CD4-positive, alpha-beta T cell treated with Interleukin-1 beta for 1 hour (primary cell): ENCODE data around the gene DCLRE1B.

Source experiments
- DNase-seq, 2 donors: peaks; one replicate each; pipeline ENCODE4 v3.0.0-alpha.2; 2020 to 2022

The DCLRE1B gene

DNA sequence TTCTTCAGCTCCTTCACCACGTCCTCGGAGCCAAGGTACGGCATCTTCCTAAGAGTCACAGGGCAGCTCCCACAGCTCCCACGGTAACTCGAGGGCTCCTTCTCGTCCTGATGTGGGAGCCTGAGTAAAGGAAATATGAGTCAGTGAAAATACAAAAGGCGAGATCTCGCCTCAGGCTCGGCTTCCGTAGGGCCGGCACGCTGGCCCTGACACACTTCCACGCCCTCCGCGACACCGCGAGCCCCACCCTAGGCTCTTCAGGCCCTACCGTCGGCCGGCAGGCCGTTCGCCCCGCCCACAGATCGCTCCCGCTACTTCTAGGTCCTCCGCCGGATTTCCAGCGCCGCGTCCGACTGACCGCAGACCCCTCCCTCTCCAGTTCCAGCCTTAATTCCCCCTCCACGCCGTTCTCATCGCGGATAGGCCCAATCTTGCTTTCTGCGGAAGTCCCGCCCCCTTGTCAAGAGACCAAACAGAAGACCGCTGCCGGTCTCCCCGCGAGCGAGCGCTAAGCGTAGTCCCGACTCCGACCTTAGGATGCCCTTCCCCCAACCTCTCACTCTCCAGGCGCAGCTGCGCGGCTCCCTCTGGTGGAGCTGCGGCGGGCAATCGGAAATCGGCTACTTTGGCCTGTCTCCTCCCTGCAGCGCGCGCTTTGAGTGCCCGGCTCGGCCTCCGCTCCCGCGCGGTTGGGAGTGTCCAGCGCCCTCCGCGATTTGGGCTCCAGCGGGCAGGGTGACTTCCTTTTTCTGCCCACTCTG, at the start of gene DCLRE1B, which contains the start of gene AP4B1:
TSS of gene DCLRE1B (plus strand) at position 653 of the 761 bp plus-strand sequence. CDS start 261 bp downstream, outside the sequence.
TSS of gene AP4B1 (minus strand) at position 126 of the 761 bp plus-strand sequence. CDS start at position 44, 82 bp downstream.
- peak; percentile 99 for DNase-seq

DNA sequence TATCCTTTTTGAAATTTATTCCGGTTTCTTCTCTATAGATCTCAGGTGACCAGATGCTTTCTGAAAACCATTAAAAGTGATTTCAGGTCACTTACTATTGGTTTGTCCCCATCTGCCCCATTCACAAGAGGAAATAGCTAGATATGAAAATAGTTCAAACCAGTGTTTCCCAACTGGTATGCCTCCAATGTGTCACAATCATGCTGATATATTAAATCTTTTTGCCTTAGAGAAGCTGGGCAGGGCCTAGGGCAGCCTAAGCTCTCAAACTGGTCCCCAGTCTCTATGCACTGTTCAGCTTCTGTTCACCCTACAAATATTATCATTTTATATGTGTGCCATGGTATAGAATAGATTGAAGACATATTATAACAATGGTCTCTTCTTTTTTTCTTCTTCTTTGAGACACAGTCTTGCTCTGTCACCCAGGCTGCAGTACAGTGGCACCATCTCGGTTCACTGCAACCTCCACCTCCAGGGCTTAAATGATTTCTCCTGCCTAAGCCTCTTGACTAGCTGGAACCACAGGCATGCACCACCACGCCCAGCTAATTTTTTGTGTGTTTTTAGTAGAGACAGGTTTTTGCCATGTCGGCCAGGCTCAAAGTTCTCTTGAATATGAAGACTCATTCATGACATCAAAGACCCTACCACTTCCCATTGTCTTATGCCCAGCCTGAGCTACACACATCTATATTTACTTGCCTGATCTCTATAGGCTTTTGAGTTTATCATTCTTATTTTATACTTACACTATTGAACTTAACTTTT, 49.3 kb upstream of the DCLRE1B start:
- no peak for DNase-seq

DNA sequence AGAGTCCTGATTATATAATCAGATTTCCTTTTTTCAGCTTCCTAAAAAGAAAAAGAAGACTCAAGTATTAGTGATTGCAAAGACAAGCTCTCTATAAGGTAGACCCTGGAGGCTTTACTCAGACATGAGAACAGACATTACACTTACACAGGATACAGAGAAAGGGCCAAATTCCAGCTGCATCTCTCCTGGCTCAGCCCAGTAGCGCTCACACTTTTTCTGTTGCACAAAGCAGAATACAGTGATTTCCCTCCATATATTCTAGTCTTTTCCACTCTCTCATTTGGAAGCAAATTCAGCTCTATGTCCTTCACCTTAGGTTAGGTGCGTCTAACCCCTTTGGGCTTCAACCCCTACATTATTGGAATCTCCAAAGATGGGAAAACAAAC, 48.7 kb upstream of the DCLRE1B start:
- DNase-seq, result no peak

DNA sequence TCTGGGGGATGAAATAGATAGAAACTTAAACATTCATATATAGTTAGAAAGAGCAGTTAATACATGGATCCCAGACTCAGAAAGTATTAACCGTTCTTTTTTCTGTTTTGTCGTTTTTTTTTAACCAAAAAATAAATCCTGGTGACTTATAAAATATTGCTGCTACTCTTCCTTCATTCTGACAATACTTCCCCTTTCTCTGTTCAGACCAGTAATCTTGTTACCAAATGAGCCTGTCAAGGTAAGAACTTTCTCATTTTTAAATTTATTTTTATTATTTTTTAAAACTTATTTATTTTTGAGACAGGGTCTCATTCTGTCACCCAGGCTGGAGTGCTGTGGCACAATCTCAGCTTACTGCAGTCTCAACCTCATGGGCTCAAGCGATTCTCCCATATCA, 47.4 kb upstream of the DCLRE1B start:
- DNase-seq, result no peak

DNA sequence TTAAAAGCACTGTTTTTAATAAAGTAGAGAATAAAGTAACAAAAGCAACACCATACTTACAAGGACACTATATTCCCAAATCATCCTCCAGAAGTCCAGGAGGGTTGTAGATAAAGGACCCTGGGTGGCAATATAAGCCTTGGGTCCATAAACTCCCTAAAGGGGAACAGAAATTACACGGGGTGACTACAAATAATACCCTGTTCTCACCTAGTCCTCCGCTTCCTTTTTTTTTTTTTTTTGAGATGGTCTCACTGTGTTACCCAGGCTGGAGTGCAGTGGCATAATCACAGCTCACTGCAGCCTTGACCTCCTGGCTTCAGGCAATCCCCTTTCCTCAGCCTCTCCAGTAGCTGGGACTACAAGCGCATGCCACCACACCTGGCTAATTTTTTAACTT, 46.7 kb upstream of the DCLRE1B start:
- no peak for DNase-seq

DNA sequence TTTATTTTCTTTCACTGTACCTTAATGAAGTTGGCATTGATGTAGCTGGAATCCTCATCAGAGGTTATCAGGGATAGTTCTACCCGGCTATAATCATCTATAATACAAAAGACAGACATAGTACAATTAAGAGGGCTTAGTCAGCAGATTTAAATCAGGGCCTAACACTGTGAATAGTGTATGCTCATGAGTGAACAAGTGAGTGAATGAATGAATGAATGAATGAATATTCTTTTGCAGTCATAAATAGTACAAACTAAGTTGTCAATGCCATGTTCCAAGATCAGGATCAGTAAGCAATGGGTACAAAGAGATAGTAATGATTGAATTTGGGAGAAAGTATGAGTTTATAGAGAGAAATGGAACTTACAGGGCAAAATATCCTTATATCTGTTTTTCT, 46.1 kb upstream of the DCLRE1B start:
- DNase-seq, result no peak

DNA sequence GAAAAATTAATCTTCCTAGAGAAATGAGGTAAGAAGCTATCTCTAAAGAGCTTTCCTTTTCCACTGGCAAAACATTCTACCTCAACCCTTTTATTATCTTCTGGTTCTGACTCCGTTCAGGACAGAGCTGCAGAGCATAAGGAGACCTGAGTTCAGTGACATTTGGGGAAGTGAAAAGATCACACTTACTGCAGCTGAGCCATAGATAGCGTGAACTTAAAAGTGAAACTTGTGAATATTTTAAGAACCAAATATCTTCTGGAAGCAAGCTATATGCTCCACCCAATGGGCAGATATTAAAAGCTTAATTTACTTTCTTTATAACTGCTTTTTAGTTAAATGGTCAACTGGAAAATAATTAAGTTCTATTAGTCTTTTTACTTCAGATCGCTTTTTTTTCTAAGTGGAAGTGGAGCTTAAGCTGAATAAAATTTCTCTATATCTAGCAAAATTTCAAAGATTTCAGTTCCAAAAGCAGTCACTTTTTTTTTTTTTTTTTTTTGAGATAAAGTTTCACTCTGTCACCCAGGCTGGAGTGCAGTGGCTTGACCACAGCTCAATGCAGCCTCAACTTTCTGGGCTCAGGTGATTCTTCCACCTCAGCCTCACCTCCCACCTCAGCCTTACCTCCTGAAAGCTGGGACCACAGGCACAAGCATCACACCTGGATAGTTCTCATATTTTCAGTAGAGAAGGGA, 45.5 kb upstream of the DCLRE1B start:
- peak in 1 of 2 donors; percentile 23 for DNase-seq

DNA sequence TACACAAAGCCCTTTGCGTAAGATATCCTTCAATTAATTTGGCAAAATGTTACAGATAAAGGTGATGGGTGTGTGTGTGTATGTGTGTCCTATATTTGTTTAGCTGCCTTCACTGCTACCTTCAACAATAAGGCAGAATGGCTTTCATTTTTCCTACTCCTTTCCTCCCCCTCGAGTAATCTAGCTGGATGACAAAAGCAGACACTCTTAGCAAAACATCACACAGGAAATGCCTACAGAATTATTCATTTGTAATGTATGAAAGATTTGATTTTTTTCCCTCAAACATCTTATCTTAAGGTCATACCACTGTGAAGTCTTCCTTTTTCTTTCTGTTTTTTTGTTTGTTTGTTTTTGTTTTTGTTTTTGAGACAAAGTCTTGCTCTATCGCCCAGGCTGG, 44.2 kb upstream of the DCLRE1B start:
- no peak for DNase-seq

DNA sequence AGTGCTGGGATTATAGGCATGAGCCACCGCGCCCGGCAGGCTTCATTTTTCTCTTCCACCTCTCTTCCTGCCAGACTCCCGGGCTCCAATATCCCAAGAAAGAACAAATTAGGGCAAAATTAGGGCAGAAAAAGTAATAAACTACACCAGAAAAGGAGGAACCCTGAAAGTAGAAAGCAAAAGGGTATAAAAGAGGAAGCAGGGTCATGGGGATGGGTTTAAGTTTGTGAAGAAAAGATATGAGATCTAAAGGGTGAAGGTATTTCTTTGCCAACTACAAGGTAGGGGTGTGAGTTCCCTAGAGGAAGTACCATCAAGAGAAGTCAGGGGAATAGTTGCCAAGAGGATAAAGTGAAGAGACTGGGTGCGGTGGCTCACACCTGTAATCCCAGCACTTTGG, 43.5 kb upstream of the DCLRE1B start:
- no peak for DNase-seq

DNA sequence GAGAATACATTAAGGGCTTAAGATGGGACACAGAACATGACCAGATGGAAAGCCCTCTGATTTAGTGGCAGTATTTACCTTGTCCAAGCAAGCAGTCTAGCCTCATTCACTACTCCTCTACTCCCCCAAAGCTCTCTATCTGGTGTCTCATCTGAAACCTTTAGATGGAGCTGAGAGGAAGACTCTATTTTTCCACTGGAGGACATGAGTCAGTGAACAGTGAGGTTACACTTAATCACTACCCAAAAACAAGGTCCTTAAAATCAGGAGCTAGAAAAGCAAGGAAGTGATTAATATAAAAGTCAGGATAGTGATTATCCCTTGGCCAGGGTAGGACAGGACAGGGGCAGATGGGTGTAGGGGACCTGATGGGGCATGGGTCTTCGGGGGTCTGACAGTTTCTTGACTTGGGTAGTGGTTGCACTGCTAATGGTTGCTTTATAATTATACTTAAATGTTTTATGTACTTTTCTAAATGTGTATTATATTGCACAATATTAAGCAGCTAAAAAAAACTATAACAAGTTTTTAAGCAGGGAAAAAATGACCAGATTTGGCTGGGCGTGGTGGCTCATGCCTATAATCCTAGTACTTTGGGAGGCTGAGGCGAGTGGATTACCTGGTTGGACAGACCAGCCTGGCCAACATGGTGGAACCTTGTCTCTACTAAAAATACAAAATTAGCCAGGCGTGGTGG, 36.6 kb upstream of the DCLRE1B start:
- DNase-seq, result no peak

DNA sequence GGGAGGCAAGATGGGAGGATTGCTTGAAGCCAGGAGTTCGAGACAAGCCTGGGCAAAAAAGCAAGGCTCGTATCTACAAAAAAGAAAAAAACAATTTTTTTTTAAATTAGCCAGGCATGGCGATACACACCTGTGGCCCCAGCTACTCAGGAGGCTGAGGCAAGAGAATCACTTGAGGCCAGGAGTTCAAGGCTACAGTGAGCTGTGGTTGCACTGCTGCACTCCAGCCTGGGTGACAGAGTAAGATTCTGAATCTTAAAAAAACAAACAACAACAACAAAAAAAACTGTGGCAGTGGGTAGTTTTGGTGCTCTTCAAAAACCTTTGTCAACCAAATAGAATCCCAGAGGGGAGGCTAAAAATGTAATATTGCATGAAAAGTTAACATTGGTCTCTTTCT, 34.3 kb upstream of the DCLRE1B start:
- DNase-seq, result peak; percentile 20 to 34

DNA sequence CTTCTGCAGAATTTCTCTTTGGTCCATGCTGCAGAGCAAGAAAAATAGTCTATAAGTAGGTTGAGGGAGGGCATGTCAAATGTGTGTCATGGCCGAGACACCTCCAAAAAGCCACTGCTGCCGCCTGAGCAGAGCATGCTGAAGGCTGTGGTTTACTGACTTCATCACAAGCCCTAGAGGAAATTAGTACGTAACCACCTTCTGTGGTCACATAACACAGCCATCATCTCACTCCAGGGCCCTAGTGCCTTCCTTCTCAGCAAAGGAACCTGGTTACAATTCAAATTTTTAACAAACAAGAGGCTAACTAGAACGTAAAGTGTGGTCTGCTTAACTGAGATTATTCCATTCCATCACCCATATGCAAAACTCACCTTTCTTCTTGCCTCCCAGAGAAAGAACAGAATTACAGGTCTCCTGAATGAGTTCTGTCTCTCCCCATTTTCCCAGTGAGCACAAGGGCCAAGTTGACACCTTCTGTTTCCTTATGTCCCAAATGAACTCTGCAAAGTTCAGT, 33.5 kb upstream of the DCLRE1B start, which contains the start of gene PTPN22:
TSS of gene PTPN22 (minus strand) at position 116 of the 517 bp plus-strand sequence.
- DNase-seq, result peak; percentile 87 to 88

DNA sequence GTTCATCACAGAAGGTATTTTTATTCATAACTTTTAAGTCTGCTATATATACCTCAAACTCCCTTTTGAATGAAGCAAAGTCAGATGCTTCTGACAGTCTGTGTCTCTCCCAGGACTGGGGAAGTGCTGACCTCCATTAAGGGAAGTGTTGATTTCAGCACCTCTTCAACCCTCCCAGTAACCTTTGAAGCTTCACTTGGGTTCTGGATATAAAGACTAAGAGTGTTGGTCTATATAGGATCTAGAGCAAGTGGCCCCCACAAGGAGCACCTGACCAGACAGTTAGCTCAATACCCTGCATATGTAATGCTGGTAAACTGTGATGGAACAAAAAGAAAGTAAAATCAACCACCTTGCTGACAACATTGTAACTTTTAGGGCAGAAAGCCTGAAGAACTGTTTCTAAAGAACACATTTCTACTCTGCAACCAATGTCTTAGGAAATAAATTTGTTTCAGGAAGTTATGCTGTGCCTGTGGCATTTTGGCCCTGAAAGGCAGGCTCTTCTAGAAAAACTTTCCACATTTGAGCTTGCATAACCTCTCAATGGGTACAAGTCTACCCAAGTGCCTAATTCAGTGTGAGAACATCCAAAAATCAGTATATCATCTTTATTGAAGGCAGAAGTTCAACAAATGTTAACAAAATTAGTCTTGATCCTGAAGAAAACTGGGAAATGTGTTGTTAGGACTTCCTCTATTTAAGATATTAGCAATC, 32.7 kb upstream of the DCLRE1B start:
- DNase-seq, result peak; percentile 9 to 36

DNA sequence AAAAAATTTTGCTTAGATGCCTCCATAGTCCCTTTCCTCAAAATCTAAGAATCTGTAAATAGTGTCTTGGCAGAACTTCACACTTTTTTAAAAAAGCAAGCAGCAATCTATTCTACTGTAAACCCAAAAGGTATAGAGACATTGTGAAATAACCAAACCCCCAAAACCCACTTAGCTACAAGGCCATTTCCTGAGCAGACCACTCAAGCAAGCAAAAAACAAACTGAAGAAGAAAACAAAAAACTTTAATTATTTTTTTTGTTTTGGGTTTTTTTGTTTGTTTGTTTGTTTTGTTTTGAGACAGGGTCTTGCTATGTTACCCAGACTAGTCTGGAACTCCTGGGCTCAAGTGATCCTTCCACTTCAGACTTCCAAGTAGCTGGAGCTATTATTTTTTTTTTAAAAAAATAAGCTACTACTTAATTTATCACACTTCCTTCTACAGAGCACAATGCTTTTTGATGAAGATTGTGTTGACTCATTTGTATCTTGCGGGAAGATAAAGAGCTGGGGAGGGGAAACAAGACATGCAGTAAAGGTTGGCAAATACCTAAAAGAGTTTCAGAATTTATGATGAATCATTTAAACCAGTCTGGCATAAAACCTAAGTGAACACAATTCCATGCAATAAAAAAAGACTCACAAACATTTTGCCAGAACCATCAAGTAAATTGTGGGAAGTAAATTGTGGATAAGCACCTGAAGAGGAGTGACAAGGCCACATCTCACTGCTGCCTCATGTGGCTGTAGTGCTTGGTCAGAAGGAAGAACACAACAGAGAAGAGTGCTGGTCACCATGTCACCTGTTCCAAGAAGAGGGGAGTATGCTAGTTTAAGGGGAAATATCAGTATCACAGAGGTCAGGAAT, 30.9 kb upstream of the DCLRE1B start:
- peak in 1 of 2 donors; percentile 32 for DNase-seq

DNA sequence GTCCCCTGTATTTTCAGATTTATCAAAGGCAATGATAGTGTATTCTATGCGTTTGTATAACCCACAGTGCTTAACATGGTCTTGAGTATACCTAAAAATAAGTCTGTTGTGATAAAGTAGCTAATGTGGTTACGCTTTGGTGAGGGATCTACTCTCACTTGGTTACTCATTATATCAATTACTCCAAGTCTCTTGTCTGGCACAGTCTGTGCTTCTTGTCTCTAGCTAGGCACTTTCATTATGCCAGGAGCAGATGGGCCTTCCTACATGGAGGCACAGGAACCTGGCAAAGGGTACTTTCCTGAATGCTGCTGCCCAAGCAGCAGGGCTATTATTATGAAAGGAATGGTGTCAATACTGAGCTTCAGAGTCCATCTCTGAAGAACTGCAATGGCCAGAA, 29.4 kb upstream of the DCLRE1B start:
- DNase-seq, result no peak

DNA sequence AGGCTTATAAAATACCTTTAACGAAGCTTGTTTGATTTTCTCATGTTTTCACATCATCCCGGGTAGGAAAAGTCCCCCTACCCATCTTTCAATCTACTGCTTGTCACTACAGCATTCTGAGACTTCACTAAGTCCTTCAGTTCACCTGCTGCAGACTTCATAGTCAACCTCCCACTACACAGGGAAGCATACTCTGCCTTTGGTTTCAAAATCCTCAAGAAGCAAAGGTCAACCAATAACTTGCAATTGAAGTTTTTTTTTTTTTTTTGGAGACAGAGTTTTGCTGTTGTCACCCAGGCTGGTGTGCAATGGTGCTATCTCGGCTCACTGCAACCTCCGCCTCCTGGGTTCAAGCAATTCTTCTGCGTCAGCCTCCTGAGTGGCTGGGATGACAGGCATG, 28.9 kb upstream of the DCLRE1B start:
- DNase-seq, result no peak

DNA sequence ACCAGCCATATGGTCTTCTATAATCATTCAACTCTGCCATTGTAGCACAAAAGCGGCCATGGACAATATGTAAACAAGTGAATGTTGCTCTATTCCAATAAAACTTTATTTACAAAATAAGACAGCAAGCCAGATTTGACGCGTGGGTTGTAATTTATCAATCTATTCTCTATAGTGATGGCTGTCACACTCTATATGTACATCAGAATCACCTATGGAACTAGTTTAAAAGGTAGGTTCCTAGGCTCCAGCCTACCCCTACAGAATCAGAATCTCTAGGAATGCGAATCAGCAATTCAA, 25.4 kb upstream of the DCLRE1B start:
- DNase-seq, result no peak

DNA sequence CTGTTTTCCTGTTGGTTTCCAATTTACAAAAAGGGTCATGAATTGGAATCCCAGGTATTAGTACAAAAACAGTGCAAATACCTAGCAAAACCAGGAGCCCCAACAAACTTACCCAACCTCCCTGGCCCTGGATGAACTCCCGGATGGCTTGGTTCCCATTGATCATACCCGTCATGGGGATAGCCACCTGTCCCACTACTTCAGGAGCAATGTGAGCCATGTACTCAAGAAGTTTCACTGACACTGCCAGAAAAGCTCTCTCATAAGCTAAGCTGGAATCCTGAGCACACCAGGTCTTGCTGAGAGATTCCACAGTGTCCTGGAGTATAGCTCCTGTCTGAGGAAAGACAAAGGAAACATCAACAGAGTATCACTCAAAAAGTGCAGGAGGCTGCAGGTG, 23.5 kb upstream of the DCLRE1B start:
- no peak for DNase-seq

DNA sequence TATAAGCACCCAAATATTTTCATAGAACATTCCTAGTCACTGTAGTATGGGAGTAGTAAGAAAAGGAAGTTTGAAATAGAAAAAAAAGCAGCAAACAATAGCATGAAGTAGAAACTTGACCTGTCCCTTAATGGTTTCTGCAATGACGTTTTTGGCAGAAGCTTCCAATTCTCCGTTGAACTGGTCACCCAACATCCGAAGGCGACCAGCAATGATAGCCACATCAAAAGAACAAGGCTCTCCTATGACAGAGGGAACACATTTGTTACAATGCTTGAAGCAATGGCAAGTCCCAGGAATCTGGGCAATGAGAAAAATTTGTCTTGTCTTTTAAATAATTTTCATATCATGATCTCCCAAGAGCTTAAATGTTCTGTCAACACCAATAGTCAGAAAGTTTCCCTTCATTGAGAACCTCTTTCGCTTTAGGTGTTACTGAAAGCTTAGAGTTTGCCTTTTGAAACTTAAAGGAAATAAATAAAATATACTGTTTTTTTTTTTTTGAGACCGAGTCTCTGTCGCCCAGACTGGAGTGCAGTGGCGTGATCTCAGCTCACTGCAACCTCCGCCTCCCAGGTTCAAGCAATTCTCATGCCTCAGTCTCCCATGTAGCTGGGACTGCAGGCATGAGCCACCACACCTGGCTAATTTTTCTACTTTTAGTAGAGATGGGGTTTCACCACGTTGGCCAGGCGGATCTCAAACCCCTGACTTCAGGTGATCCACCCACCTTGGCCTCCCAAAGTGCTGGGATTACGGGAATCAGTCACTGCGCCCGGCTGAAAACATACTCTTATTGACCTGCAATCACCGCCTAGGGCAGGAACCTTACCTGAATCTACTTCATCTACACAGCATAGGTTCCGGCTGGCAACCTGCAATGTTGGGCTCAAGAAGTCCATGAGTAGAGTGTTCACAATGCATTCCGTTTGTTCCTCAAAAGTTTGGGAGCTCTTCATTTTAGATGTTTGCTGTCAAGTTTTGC, 18.4 kb upstream of the DCLRE1B start:
- no peak for DNase-seq
